Measurements from ENCODE around the gene ARHGAP45. TPM values are rescaled to one million over a fixed set of nuclear protein-coding genes. Genes with fewer than 3 reads are reported as not detected.

Gene ARHGAP45, protein sequence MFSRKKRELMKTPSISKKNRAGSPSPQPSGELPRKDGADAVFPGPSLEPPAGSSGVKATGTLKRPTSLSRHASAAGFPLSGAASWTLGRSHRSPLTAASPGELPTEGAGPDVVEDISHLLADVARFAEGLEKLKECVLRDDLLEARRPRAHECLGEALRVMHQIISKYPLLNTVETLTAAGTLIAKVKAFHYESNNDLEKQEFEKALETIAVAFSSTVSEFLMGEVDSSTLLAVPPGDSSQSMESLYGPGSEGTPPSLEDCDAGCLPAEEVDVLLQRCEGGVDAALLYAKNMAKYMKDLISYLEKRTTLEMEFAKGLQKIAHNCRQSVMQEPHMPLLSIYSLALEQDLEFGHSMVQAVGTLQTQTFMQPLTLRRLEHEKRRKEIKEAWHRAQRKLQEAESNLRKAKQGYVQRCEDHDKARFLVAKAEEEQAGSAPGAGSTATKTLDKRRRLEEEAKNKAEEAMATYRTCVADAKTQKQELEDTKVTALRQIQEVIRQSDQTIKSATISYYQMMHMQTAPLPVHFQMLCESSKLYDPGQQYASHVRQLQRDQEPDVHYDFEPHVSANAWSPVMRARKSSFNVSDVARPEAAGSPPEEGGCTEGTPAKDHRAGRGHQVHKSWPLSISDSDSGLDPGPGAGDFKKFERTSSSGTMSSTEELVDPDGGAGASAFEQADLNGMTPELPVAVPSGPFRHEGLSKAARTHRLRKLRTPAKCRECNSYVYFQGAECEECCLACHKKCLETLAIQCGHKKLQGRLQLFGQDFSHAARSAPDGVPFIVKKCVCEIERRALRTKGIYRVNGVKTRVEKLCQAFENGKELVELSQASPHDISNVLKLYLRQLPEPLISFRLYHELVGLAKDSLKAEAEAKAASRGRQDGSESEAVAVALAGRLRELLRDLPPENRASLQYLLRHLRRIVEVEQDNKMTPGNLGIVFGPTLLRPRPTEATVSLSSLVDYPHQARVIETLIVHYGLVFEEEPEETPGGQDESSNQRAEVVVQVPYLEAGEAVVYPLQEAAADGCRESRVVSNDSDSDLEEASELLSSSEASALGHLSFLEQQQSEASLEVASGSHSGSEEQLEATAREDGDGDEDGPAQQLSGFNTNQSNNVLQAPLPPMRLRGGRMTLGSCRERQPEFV
- total RNA-seq = 10 to 100 TPM in 8 of 9 donors, 1 to 10 TPM in 1; 4.9 to 74.3 (median 31.5) TPM
- 10 to 100 TPM in 2 of 3 donors, 1 to 10 TPM in 1; 1.6 to 75.4 (median 30.2) TPM for polyA plus RNA-seq
- long read RNA-seq, donor 1, partial matches to known transcripts = 121 of 121 reads
- long read RNA-seq, donor 1, other reads (novel, unspliced or antisense) = 0 of 121 reads
- long read RNA-seq, donor 2, partial matches to known transcripts = 66 of 66 reads
- long read RNA-seq, donor 2, other reads (novel, unspliced or antisense) = 0 of 66 reads
- long read RNA-seq, donor 3, partial matches to known transcripts = 48 of 48 reads
- long read RNA-seq, donor 3, other reads (novel, unspliced or antisense) = 0 of 48 reads
- long read RNA-seq, donor 4, full-length matches to known transcripts = 2 of 8 reads
- long read RNA-seq, donor 4, partial matches to known transcripts = 1 of 8 reads
- long read RNA-seq, donor 4, other reads (novel, unspliced or antisense) = 5 of 8 reads
- long read RNA-seq, donor 5, full-length matches to known transcripts = 57 of 78 reads
- long read RNA-seq, donor 5, partial matches to known transcripts = 9 of 78 reads
- long read RNA-seq, donor 5, other reads (novel, unspliced or antisense) = 12 of 78 reads
- long read RNA-seq, donor 6, partial matches to known transcripts = 0 of 7 reads
- long read RNA-seq, donor 6, other reads (novel, unspliced or antisense) = 4 of 7 reads
- long read RNA-seq, donor 7 = 0 reads
- long read RNA-seq, donor 8, full-length matches to known transcripts = 2 of 200 reads
- long read RNA-seq, donor 8, partial matches to known transcripts = 198 of 200 reads
- long read RNA-seq, donor 8, other reads (novel, unspliced or antisense) = 0 of 200 reads
- long read RNA-seq, donor 9, partial matches to known transcripts = 63 of 63 reads
- long read RNA-seq, donor 9, other reads (novel, unspliced or antisense) = 0 of 63 reads
- long read RNA-seq, donor 10 = 0 reads

DNA sequence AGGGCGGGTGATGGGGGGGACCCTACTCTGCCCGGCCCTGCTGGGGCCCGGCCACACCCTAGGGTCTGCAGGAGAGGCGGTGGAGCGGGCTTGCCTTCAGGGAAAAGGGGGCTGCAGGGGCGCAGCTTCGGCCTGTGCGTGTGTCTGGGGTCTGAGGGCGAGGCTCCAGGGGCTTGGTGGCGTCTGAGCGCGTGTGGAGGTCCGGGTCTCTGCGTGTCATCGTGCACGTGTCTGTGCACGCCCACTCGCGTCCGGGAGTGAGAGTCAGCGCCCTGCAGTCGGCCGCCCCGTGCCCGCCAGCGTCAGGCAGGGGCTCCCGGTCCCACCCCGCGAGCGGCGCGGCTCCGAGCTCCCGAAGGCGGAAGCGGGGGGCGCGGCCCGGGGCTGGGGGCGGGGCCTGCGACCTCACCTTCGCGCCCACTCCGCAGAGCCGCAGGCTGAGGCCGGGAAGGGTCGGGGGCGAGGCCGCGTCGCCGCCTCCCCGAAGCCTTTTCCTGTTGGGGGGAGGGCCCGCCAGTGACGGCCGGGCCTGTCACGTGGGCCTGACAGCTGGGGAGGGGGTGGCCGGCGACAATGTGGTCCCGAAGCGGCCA, at the start of gene ARHGAP45:
Gene ARHGAP45, plus strand, starts transcription at position 420 of the 593 bp plus-strand sequence. CDS start 239 bp downstream, outside the sequence.
- WGBS, 4 donors = 2 to 42% (median 6%) methylated on average over 7 to 61 of the region's 61 CpGs
- Histone ChIP-seq H3K4me3 (peak within 1 kb of the TSS in 1 of 4 donors; percentile 54), H3K27ac (peak within 1 kb of the TSS in 4 of 5 donors; percentile 24 to 75 (median 56)), H3K9me3 (replicated peaks in 1 of 3) (no peaks in the 10 kb centered on the region), H3K27me3 (peaks cover 51% of the 10 kb centered on the region), H3K4me1 (replicated peaks in 1 of 2) (peaks cover 0 to 28% of the 10 kb centered on the region in 2 donors), H3K36me3 (replicated peaks in 1 of 2) (no peaks in the 10 kb centered on the region)
- TF ChIP-seq POLR2A (IDR thresholded peaks at IDR 0.05) = no peak
- TF ChIP-seq, protein P1, sequence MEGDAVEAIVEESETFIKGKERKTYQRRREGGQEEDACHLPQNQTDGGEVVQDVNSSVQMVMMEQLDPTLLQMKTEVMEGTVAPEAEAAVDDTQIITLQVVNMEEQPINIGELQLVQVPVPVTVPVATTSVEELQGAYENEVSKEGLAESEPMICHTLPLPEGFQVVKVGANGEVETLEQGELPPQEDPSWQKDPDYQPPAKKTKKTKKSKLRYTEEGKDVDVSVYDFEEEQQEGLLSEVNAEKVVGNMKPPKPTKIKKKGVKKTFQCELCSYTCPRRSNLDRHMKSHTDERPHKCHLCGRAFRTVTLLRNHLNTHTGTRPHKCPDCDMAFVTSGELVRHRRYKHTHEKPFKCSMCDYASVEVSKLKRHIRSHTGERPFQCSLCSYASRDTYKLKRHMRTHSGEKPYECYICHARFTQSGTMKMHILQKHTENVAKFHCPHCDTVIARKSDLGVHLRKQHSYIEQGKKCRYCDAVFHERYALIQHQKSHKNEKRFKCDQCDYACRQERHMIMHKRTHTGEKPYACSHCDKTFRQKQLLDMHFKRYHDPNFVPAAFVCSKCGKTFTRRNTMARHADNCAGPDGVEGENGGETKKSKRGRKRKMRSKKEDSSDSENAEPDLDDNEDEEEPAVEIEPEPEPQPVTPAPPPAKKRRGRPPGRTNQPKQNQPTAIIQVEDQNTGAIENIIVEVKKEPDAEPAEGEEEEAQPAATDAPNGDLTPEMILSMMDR (IDR thresholded peaks at IDR 0.05) = no peak
- DNase-seq = peak in 3 of 7 donors; percentile 37 to 48 (median 40)
- intact Hi-C loops (cut with DNase I) = no loop called here

DNA sequence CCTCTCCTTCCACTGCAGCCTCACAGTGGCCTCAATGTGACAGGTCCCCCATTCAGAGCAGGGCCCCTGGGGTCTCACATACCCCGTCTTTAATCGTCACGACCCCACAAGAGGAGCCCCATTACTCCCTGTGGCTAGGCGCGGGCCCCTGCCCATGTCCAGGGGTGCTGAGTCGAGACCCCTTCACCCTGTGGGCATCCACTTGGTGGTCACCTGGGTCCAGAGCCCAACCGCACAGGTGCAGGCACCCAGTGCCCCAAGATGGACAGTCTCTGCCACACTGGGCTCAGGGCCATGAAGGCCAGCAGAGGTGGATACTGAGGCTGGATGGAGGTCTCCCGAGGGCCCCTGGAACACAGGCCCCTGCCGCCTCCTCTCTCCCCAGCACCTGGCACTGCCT, 49.1 kb upstream of the ARHGAP45 start:
- peak overlapping the region in 2 of 5 donors; percentile 86 to 90 for H3K27ac ChIP-seq
- no peak for DNase-seq
- intact Hi-C loops (cut with DNase I) = no loop called here
- H3K4me3 ChIP-seq = no peak overlapping the region
- WGBS, 4 donors = 84 to 90% (median 89%) methylated on average over 7 to 9 of the region's 9 CpGs; no CpG with 5 or more reads in 1 of the 4 donors
- peaks cover 0 to 13% of the 10 kb centered on the region in 2 donors for H3K36me3 ChIP-seq (replicated peaks in 1 of 2)
- no peaks in the 10 kb centered on the region for H3K9me3 ChIP-seq (replicated peaks in 1 of 3)
- peaks cover 27 to 49% of the 10 kb centered on the region in 2 donors for H3K4me1 ChIP-seq (replicated peaks in 1 of 2)
- TF ChIP-seq POLR2A (IDR thresholded peaks at IDR 0.05) = no peak
- TF ChIP-seq, protein P1 (IDR thresholded peaks at IDR 0.05) = no peak
- H3K27me3 ChIP-seq = no peaks in the 10 kb centered on the region

DNA sequence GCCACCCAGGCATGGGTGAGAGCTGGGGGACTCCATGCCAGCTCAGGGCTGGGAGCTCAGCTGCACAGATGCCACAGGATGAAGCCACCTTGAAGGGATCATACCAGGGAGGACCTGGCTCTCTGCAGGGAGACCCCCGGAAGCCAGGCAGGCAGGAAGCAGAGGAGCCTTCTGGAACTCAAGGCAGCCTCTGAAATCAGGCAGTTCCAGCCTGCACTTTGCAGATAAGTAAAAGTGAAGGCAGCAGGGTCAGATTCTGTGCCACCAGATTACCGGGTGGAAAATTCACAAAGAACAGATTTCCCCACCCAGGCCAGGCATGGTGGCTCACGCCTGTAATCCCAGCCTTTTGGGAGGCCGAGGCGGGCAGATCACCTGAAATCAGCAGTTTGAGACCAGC, 48.6 kb upstream of the ARHGAP45 start:
- WGBS, 4 donors = 65 to 75% (median 72%) methylated on average over 5 of the region's 5 CpGs

More for the DNA sequence above, 48.6 kb upstream of the ARHGAP45 start:
- Histone ChIP-seq H3K4me3 (no peak overlapping the region), H3K4me1 (replicated peaks in 1 of 2) (peaks cover 27 to 51% of the 10 kb centered on the region in 2 donors), H3K27me3 (no peaks in the 10 kb centered on the region), H3K36me3 (replicated peaks in 1 of 2) (peaks cover 0 to 9% of the 10 kb centered on the region in 2 donors), H3K9me3 (replicated peaks in 1 of 3) (no peaks in the 10 kb centered on the region), H3K27ac (peak overlapping the region in 1 of 5 donors; percentile 90)
- DNase-seq = no peak
- intact Hi-C loops (cut with DNase I) = no loop called here
- no peak for TF ChIP-seq POLR2A (IDR thresholded peaks at IDR 0.05)
- TF ChIP-seq, protein P1 (IDR thresholded peaks at IDR 0.05) = no peak
